HCT116 (cell line): ENCODE data around the gene CSRP3. TPM values are rescaled to one million over a fixed set of nuclear protein-coding genes. Genes with fewer than 3 reads are reported as not detected.

Experiments
- ATAC-seq: fragments of 200-7000 bp; cut with Tn5 transposase; 2 replicates; pipeline ENCODE4 v1.9.1; 2020; ENCODE audit warnings: mild to moderate bottlenecking, moderate library complexity
- BruUV-seq: library from RNA; stranded (reverse); fragments of 400-500 nt; replicated peaks from 2 replicates; lab custom pipeline; 2021; lab: Mats Ljungman, UMichigan
- CTCF ChIA-PET: fragments of 300-600 bp; sonication (Branson Sonifier 250); formaldehyde crosslinking; loops from one replicate; lab custom pipeline; 2021; ENCODE audit warnings: antibody characterized with exemption; lab: Charles Lee
- POLR2A ChIA-PET: fragments of 300-600, 350-600 bp; sonication (Branson Sonifier 250); formaldehyde crosslinking; loops from one replicate; lab custom pipeline; 2021; ENCODE audit warnings: antibody characterized with exemption; lab: Charles Lee
- RAD21 ChIA-PET, 2 experiments: fragments of 300-600 bp; sonication (Branson Sonifier 250); formaldehyde crosslinking; loops; one replicate each; lab custom pipeline; 2023; ENCODE audit warnings: low total read pairs in 2 of 2; ENCODE audit not compliant: uncharacterized antibody in 2 of 2, unreplicated experiment in 2 of 2, low non-redundant PET in 1 of 2; lab: Charles Lee
- DNase-seq: peaks from one replicate; pipeline ENCODE4 v3.0.0-alpha.2; 2010; ENCODE audit warnings: low read depth, low spot score
- H2AFZ ChIP-seq: fragments of 200-600 bp; shearing (Covaris generic), sonication (generic); 2 replicates; pipeline ENCODE4 v1.6.1; 2017; ENCODE audit warnings: low read depth, mixed run types, mixed read lengths, antibody characterized with exemption, low read length; ENCODE audit not compliant: poor library complexity, severe bottlenecking
- H3K27ac ChIP-seq: 2 replicates; pipeline ENCODE4 v1.5.1; 2012; ENCODE audit warnings: low read depth, low read length
- H3K27me3 ChIP-seq: fragments of 200-600 bp; sonication (generic); 2 replicates; pipeline ENCODE4 v1.6.1; 2016; ENCODE audit warnings: mixed run types, low read length, mixed read lengths; ENCODE audit not compliant: insufficient read depth
- H3K36me3 ChIP-seq, 2 experiments: fragments of 200-500 bp in 1 of 2; fragments of 200-600 bp in 1 of 2; sonication (Bioruptor generic) in 1 of 2; sonication (generic) in 1 of 2; 2 replicates each; pipeline versions ENCODE4 v1.5.1 to v1.6.1; 2014 to 2016; ENCODE audit warnings: low read length in 2 of 2, inconsistent platforms in 1 of 2, mixed read lengths in 1 of 2, mixed run types in 1 of 2; ENCODE audit not compliant: insufficient read depth in 2 of 2, control insufficient read depth in 1 of 2
- H3K4me1 ChIP-seq, 2 experiments: fragments of 200-600 bp in 1 of 2; sonication (generic) in 1 of 2; 2 replicates each; pipeline versions ENCODE4 v1.5.1 to v1.6.1; 2012 to 2017; ENCODE audit warnings: low read length in 2 of 2, inconsistent platforms in 1 of 2, mild to moderate bottlenecking in 1 of 2, mixed read lengths in 1 of 2, mixed run types in 1 of 2, moderate library complexity in 1 of 2; ENCODE audit not compliant: insufficient read depth in 2 of 2, control insufficient read depth in 1 of 2
- H3K4me2 ChIP-seq: fragments of 200-600 bp; sonication (generic); 2 replicates; pipeline ENCODE4 v1.6.1; 2017; ENCODE audit warnings: mixed run types, low read length, mixed read lengths
- H3K4me3 ChIP-seq, 2 experiments: fragments of 200-600 bp in 1 of 2; sonication (generic) in 1 of 2; replicated peaks in 1 of 2; 2 replicates each; pipeline ENCODE4 v1.5.1; 2011 to 2016; ENCODE audit warnings: low read length in 2 of 2, control low read depth in 1 of 2, low read depth in 1 of 2, mild to moderate bottlenecking in 1 of 2, mixed read lengths in 1 of 2, mixed run types in 1 of 2
- H3K79me2 ChIP-seq: fragments of 200-600 bp; sonication (generic); 2 replicates; pipeline ENCODE4 v1.6.1; 2017; ENCODE audit warnings: mild to moderate bottlenecking, mixed run types, low read length, moderate library complexity, mixed read lengths; ENCODE audit not compliant: insufficient read depth
- H3K9ac ChIP-seq: fragments of 200-600 bp; sonication (generic); 2 replicates; pipeline ENCODE4 v1.6.1; 2016; ENCODE audit warnings: low read length, mixed read lengths
- H3K9me2 ChIP-seq: fragments of 200-600 bp; sonication (generic), shearing (Covaris generic); 2 replicates; pipeline ENCODE4 v1.6.1; 2017; ENCODE audit warnings: mixed run types, mild to moderate bottlenecking, moderate library complexity; ENCODE audit not compliant: insufficient read depth
- H3K9me3 ChIP-seq, 2 experiments: fragments of 200-500 bp in 1 of 2; fragments of 200-600 bp in 1 of 2; sonication (Bioruptor generic) in 1 of 2; sonication (generic) in 1 of 2; 2 replicates each; pipeline ENCODE4 v1.6.1; 2014 to 2017; ENCODE audit warnings: low read length in 2 of 2, mixed read lengths in 2 of 2, inconsistent platforms in 1 of 2, low read depth in 1 of 2, mild to moderate bottlenecking in 1 of 2, mixed run types in 1 of 2, moderate library complexity in 1 of 2; ENCODE audit not compliant: control insufficient read depth in 1 of 2, insufficient read depth in 1 of 2
- H4K20me1 ChIP-seq: fragments of 200-600 bp; sonication (generic), shearing (Covaris generic); 2 replicates; pipeline ENCODE4 v1.6.1; 2017; ENCODE audit warnings: mixed run types, mild to moderate bottlenecking, moderate library complexity; ENCODE audit not compliant: insufficient read depth
- ATF3 ChIP-seq: IDR thresholded peaks from 2 replicates; pipeline ENCODE4 v1.6.1; 2012
- CEBPB ChIP-seq: IDR thresholded peaks from 2 replicates; pipeline ENCODE4 v1.6.1; 2012; ENCODE audit warnings: low read depth
- CTCF ChIP-seq, 3 experiments: fragments of 200-600 bp in 1 of 3; sonication (generic) in 1 of 3; IDR thresholded peaks in 2 of 3; conservative IDR thresholded peaks in 1 of 3; 2 replicates each; pipeline ENCODE4 v1.5.1; 2012 to 2017; ENCODE audit warnings: low read depth in 2 of 3, low read length in 2 of 3, antibody characterized with exemption in 1 of 3, borderline replicate concordance in 1 of 3, control low read depth in 1 of 3, mild to moderate bottlenecking in 1 of 3, mixed read lengths in 1 of 3, mixed run types in 1 of 3, moderate library complexity in 1 of 3; ENCODE audit not compliant: insufficient read depth in 1 of 3
- ELF1 ChIP-seq: IDR thresholded peaks from 2 replicates; pipeline ENCODE4 v1.6.1; 2012; ENCODE audit warnings: low read depth, borderline replicate concordance
- EZH2 ChIP-seq: fragments of 200-600 bp; sonication (generic); IDR thresholded peaks from 2 replicates; pipeline ENCODE4 v1.6.1; 2017; ENCODE audit warnings: antibody characterized with exemption, mixed run types
- FOSL1 ChIP-seq: IDR thresholded peaks from 2 replicates; pipeline ENCODE4 v1.6.1; 2012; ENCODE audit warnings: low read depth
- JUND ChIP-seq: IDR thresholded peaks from 2 replicates; pipeline ENCODE4 v1.6.1; 2012
- MAX ChIP-seq: IDR thresholded peaks from 2 replicates; pipeline ENCODE4 v1.6.1; 2012
- SIN3A ChIP-seq: IDR thresholded peaks from 2 replicates; pipeline ENCODE4 v1.6.1; 2012; ENCODE audit warnings: low read depth
- SP1 ChIP-seq: IDR thresholded peaks from 2 replicates; pipeline ENCODE4 v1.6.1; 2012; ENCODE audit warnings: low read depth
- TCF7L2 ChIP-seq: IDR thresholded peaks from 2 replicates; pipeline ENCODE4 v1.7.0; 2011; ENCODE audit warnings: borderline replicate concordance, inconsistent platforms; ENCODE audit not compliant: insufficient read depth, insufficient read length; ENCODE audit errors: extremely low read depth
- ZBTB33 ChIP-seq: IDR thresholded peaks from 2 replicates; pipeline ENCODE4 v1.6.1; 2011; ENCODE audit warnings: mild to moderate bottlenecking, low read length, moderate library complexity; ENCODE audit not compliant: insufficient replicate concordance; ENCODE audit errors: extremely low read depth
- ZFX ChIP-seq: fragments of 450-650 bp; IDR thresholded peaks from 2 replicates; pipeline ENCODE4 v1.6.1; 2017
- ZNF274 ChIP-seq: fragments of 200-500 bp; sonication (Bioruptor generic); IDR thresholded peaks from 2 replicates; pipeline ENCODE4 v1.6.1; 2014; ENCODE audit warnings: mild to moderate bottlenecking, low read depth, low read length, inconsistent platforms
- intact Hi-C: fragments of 100-400 bp; cut with micrococcal nuclease; formaldehyde crosslinking; loops from 2 replicates; pipeline ENCODE4 v1.10.0; 2022
- total RNA-seq: library from RNA; stranded (reverse); gene quantifications from one replicate; pipeline ENCODE4 v1.2.1, GENCODE V29; 2021; ENCODE audit not compliant: unreplicated experiment

Gene CSRP3
- total RNA-seq, 1 experiment from 2014 or later: not detected

- Histone ChIP-seq H3K9me2 (no peaks in the 10 kb centered on the region), H3K4me3 (no peak overlapping the region), H3K27ac (no peak overlapping the region), H3K9ac (no peak overlapping the region), H3K9me3 (no peaks in the 10 kb centered on the region), H3K36me3 (peaks cover 0 to 6% of the 10 kb centered on the region in 2 experiments; a peak in 3 of 4 replicates), H3K4me1 (no peaks in the 10 kb centered on the region), H2AFZ (no peak overlapping the region), H3K4me2 (no peak overlapping the region), H3K79me2 (no peaks in the 10 kb centered on the region), H4K20me1 (no peaks in the 10 kb centered on the region), H3K27me3 (no peaks in the 10 kb centered on the region)
- RAD21 ChIA-PET: no interaction called here
- BruUV-seq: no TSS peak
- CTCF ChIA-PET: no interaction called here
- TF ChIP-seq JUND (no peak), TCF7L2 (no peak), CEBPB (no peak), ZFX (no peak), FOSL1 (no peak), CTCF (IDR thresholded peaks at IDR 0.05 in 2 of 3, conservative IDR thresholded peaks at IDR 0.05 in 1 of 3; ENCODE audit: borderline replicate concordance in 1 of 3, insufficient read depth in 1 of 3, low read depth in 2 of 3, low read length in 2 of 3) (no peak)
- no peak for ATAC-seq
- intact Hi-C loops: no loop called here
- POLR2A ChIA-PET: no interaction called here
- DNase-seq: no peak
These were observed 44.9 kb downstream of the CSRP3 start for GRCh38 chr11:19156892-19157291.

- ATAC-seq (no peak), DNase-seq (no peak)
- H3K4me1 ChIP-seq: no peaks in the 10 kb centered on the region
- intact Hi-C loops: no loop called here
- no peaks in the 10 kb centered on the region for H4K20me1 ChIP-seq
- H3K4me3 ChIP-seq: no peak overlapping the region
- no peaks in the 10 kb centered on the region for H3K9me2 ChIP-seq
- H3K79me2 ChIP-seq: no peaks in the 10 kb centered on the region
- CTCF ChIA-PET: no interaction called here
- RAD21 ChIA-PET: no interaction called here
- H3K9ac ChIP-seq: no peak overlapping the region
- H3K9me3 ChIP-seq: no peaks in the 10 kb centered on the region
- no TSS peak for BruUV-seq
- no peaks in the 10 kb centered on the region for H3K27me3 ChIP-seq
- no peak overlapping the region for H3K27ac ChIP-seq
- H3K36me3 ChIP-seq: peaks cover 4 to 6% of the 10 kb centered on the region in 2 experiments; a peak in 2 of 4 replicates
- H2AFZ ChIP-seq: no peak overlapping the region
- POLR2A ChIA-PET: no interaction called here
- H3K4me2 ChIP-seq: no peak overlapping the region
- TF ChIP-seq ELF1: no peak
- no peak for TF ChIP-seq SIN3A
- no peak for TF ChIP-seq MAX
- TF ChIP-seq CEBPB: no peak
- TF ChIP-seq EZH2: no peak
- TF ChIP-seq ZNF274: no peak
- no peak for TF ChIP-seq ATF3
- TF ChIP-seq SP1: no peak
- TF ChIP-seq ZBTB33: no peak
These were observed 56.5 kb downstream of the CSRP3 start for GRCh38 chr11:19145319-19145718.
